ENCODE data around the gene DTX4.

DNA sequence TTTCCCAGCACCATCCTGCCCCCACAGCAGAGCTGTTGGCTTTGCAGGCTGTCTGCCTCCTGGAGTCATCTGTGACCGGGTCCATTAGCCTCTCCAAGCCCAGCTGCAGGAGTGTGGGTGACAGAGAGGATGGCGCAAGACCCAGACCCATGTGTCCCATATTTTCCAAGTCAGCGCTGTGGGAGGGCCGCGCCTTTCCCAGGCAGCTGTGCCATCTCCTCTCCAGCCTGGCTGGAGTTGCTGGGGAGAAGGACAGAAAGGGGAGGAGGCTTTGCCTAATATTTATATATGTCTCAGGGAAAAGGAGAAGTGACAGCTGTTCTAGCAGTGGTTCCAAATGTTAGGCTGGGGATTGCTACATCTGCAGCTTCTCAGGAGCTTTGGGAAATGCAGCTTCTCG lies 15.7 kb downstream of the DTX4 start:
- TF ChIP-seq NFIC (IDR thresholded peaks at IDR 0.05) (no peak), FOXM1 (IDR thresholded peaks at IDR 0.05; ENCODE audit: borderline replicate concordance, low read depth) (no peak)
- TF ChIP-seq, protein P1, sequence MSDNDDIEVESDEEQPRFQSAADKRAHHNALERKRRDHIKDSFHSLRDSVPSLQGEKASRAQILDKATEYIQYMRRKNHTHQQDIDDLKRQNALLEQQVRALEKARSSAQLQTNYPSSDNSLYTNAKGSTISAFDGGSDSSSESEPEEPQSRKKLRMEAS (IDR thresholded peaks at IDR 0.05): no peak

Measured in Ishikawa (cell line).